ENCODE data around the gene RNF220. TPM values are rescaled to one million over a fixed set of nuclear protein-coding genes. Genes with fewer than 3 reads are reported as not detected.

Gene RNF220
- 84.0 and 86.6 TPM in 2 replicates for total RNA-seq

DNA sequence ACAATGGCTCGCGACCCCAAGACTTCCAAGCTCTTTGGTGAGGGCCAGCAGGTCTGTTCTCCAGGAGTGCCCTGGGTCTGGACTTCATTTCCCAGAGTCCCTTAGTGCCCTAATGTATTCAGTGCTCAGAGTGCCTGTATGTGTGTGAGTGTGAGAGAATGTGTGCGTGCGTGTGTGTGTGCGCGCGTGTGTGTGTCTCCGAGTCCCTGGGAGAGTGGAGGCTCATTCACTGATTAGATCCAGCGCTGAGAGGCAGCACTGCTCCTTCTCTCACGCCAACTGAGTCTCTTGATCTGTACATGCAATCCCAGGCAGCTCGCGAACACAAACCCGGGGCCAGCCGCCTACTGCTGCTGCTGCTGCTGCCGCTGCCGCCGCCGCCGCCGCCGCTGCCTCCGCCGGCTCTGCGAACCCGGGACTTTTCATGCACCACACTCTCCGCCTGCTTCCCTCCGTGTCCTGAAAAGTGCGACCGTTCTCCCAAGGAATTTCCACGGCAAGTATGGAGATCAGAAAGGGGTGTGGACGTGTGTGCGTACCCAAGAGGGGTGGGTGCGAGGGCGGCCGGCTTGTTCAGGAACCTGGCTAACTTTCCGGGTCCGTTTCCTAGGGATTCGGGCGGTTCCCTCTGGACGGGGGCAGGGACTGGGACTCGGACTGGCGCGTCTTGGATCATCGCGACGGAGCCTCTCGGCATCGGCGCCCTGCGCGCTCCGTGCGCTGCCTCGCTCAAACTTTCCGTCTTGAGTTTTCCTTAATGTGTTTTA lies at the start of gene RNF220:
Gene RNF220 (plus strand): TSS at position 225 of the 767 bp plus-strand sequence.
- intact Hi-C loops (cut with micrococcal nuclease) = loop anchor here (2.0 kb wide), 1 partner anchor 16 kb away; no protein-coding TSS in a partner anchor

DNA sequence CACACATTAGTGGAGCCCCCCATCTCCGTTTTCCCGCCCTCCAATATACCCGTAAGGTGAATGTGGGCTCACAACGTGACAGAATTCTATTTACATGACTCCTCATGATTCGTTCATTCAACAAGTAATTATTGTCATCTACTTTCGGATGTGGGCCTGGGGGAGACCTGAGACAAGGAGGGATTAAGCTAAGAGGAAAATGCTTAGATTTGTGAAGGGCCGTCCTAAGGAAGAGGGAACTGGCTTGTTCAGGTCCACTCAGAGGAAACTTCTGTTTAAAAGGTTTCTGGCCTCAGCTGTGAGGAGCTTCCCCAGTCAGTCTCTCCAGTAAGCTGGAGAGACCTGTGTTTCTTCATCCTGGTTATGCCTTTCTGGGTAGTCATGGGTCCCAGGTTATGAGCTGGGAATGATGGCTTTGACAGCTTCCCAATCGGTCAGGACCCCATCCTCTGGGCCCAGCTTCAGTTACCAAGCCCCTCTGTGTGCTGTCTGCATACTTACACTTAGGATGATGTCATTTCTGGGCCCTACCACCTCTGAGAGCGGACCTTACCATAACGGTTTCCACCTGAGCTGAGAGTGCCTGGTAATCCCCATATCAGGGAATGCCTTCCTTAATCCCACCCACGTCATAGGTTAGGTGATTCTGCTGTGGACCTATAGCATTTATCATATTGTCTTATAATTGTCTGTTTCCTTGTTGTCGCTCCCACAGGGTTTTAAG lies 49.3 kb upstream of the RNF220 start:
- intact Hi-C loops (cut with micrococcal nuclease) = loop anchor here (1.0 to 10.0 kb wide), 11 partner anchors 37 to 1709 kb away; partner anchors contain the start of genes ARMH1, ATP6V0B, DMAP1 and MED8

DNA sequence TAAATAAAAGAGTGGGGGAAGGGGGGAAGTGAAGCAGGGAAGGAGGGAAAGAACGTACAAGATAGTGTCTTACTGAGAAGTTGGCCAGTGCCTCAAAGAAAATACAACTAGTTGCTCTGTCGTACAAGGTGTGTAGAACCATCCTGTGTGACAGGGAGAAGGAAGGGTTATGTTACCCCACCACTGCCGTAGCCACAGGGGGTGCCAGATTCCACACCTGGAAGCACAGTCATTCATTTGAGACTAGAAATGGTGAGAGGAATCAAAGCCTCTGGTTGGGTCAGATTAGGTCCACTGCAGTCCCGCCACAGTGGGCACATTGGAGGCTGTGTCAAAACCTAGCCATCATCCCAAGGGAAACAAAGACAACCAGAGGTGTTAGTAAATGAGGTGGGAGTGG lies 47.3 kb upstream of the RNF220 start:
- intact Hi-C loops (cut with micrococcal nuclease) = loop anchor here (5.0 to 10.0 kb wide), 3 partner anchors 973 to 1707 kb away; partner anchors contain the start of genes MED8, NASP and SZT2

DNA sequence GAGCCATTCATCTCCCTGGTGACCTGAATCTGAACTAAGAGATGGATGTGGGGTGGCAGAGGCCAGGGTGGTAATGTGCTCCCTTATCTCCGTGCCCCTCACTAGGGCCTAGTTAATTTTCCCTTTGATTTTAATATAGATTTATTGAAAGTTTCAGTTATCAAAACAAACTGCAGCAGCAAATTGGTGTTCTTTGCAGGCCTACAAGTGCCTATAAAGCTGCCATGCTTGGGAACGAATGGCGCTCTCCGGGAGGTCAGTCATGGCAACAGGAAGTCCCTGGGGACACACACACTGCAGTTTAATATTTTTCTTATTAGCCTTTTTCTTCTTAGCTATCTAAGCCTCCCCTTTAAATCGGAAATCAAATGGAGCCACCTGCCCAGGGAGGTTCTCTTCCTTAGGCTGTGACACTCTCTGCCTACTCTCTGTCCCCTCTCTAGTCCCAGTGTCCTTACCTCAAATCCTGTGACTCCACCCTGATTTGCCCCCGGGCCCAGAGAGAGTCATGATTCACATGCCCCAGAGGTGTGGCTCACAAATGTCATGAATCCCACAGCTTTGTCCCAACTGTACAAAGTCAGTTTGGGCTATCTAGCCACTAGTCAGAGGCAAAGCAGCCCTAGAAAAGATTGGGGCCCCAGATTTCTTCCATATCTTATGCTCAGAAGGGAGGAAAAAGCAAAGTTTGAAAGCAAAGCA lies 45.7 kb upstream of the RNF220 start:
- intact Hi-C loops (cut with micrococcal nuclease) = loop anchor here (5.0 to 10.0 kb wide), 3 partner anchors 975 to 1705 kb away; partner anchors contain the start of genes MED8, NASP and SZT2

DNA sequence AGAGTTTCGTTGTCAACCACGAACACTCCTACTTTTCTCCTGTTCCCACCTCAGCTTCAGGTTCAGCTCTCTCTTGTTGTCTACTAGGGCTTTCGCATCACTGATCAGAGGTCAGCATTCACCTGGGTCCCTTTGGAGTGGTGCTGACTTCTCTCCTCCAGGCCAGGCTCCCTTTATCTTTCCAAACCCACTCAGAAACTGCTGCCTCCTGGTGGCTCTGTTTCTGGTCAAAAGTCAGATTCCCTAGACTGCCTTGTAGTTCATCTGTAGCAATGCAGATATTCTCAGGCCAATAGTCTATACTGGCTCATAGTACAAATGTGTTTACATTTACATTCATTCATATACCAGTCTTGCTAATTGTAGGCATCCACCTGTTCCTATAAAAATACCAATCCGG lies 43.6 kb upstream of the RNF220 start:
- intact Hi-C loops (cut with micrococcal nuclease) = loop anchor here (10.0 kb wide), 1 partner anchor 797 kb away; no protein-coding TSS in a partner anchor

DNA sequence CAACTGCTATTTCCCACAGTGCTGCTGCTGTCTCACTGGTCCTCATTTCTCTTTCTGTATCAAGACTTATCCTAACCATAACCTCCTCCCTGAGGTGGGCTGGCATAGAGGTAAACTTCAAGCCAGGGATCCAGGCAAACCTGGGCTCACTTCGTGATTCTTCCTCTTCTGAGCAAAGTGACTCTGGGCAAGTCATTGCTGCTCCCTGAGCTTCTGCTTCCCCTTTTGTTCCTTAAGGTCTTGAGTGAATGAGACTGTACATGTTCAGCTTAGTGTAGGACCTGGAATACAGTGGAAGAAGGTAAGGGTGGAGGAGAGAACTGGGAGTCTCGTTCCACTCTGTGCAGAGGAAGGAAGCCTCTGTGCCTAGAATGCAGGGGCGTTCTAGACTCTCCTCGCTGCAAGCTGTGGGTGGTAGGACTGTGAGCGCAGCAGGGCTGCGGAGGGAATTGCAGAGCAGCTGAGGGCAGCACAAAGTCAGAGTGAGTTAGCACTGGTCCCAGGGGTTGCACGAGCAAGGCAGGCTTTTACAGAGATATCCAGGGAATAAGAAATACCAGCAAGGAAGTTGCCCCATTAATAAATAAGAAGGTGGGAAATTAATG lies 38.6 kb upstream of the RNF220 start:
- intact Hi-C loops (cut with micrococcal nuclease) = loop anchor here (10.0 kb wide), 1 partner anchor 802 kb away; no protein-coding TSS in a partner anchor

DNA sequence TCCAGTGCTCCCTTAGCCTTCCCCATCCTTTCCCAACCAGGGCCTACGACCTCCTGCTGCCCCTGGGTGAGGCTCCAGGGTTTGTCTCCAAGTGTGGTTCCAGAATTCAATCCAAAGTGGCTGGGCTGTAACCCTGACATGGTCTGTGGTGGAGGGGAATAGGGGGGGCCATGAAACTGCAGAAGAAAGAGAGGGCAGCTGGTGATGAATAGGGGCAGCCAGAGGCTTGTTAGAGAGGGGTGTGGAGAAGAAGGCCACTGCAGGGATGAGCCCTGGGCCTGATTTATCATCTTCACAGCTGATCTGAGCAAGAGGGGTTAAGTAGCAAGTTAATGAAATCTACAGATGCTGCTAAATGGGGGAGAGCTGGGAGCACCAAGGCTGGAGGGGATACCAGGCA lies 37.1 kb upstream of the RNF220 start:
- intact Hi-C loops (cut with micrococcal nuclease) = loop anchor here (10.0 kb wide), 1 partner anchor 803 kb away; no protein-coding TSS in a partner anchor

DNA sequence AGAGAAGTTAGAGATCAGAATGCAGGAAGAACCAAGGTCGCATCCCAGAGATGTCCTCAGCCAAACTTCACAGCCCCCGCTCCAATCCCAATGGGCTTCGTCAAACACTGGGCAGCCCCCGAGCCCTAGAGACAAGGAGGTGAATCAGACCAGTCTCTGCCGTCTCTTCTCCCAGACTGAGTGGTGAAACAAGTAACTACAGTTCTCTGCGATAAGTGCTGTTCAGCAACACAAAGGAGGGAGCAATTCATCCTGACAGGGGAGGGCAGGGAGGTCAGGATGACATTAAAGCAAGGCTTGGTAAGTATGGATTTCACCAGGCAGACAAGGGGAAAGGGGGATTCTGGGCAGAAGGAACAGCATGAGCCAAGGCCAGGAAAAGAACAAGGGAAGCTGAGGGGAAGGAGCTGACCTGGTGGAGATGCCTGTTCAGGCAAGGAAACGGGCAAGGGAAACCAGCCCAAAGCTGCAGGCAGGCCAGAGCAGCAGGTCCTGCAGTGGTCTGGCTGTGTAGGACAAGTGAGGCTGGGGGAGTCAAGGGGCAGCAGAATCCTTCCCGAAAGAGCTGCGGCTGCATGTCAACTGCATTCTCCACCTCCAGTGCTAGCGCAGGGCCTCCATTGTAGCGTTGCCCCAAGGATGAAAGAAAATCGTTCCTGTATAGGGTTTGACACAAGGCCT lies 36.4 kb upstream of the RNF220 start:
- intact Hi-C loops (cut with micrococcal nuclease) = loop anchor here (10.0 kb wide), 1 partner anchor 804 kb away; no protein-coding TSS in a partner anchor

DNA sequence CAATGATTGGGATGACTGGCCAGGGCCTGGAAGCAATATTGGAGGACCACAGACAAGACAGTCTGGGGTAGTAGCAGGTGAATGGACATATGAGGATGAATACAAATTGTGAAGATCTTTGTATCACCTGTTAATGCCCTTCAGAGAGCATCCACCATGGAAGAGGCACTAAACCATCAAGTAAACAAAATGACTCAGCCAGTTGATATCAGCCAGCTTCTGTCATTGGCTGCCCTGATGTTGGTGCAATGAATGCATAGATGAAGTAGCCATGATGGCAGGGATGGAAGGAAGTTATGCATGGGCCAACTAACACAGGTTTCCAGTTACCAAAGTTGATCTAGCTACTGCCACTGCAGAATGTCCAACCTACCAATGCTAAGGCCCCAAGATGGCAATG lies 33.8 kb upstream of the RNF220 start:
- intact Hi-C loops (cut with micrococcal nuclease) = no loop called here

DNA sequence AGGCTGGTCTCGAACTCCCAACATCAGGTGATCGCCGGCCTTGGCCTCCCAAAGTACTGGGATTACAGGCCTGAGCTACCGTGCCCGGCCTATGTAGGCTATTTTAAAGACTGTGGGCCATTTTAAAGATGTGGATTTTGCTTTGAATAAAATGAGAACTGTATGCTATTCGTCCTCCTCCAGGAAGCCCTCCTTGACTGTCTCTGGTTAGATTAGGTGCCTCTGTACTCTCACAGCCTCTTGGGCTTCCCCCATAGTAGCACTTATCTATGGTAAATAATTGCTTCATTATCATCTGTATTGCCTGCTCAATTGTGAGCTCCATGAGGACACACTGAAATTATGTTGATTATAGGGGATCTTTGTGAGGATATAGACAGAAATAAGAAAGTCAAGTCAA lies 29.5 kb upstream of the RNF220 start:
- intact Hi-C loops (cut with micrococcal nuclease) = no loop called here

DNA sequence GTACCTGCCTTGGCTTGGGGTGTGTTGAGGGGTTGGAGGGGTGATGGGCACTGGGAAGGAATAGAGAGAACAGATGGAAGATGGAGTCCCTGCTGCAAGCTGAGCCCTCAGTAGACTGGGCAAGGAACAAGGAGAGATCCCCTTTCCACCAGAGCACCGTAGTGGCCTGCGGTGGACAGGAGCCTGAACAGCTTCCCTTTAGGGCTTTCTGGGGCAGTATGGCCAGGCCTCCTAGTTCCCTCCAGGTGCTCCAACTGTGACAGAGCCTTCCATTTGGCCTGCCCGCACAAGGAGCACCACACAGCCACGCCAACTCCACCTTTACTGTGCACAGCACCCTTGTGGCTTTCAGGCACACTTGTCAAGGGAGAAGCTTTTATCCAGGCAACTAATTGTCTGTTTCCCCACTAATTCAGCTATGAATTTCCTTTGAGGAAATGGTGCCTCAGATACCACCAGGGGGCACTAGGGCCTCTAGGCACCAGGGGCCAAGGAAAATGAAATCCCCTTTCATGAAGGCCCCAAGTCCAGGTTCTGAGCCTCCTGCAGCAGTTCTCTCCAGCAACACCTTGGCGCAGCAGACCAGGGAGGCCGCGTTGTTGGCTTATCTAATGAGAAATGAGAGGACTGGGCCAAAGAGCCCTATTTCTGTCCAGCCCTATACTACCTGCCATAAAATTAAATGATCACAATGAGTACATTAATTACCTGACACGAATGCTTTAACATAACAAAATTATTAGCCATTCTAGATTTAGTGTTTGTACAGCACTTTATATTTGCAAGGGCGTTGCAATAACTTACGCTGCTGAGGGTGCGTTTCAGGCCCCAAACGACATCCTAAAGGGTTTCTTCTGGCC lies 26.9 kb upstream of the RNF220 start:
- intact Hi-C loops (cut with micrococcal nuclease) = loop anchor here (1.0 kb wide), 2 partner anchors 161 to 275 kb away; no protein-coding TSS in a partner anchor

DNA sequence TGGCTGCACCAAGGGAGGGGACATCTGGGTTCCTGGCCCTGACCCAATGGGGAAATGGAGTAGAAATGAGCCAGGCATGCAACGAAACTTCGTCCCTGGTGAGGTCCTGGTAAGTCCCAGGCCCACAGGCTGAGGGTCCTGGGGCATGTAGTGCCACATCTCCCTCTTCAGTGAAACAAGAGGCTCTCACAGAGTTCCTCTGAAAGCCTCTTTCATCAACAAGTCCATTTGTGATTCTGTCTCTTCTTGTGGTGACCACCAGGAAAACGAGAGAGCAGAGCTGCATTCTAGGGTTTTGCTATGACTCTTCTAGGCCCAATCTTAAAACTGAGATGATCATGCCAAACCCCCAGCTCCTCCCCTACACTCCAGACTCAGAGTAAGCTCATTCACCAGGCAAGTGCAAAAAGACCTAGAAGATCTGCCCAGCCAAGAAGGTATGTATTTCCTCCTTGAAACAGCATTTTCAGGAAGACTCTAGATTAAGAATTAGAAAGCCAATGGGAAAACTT lies 24.3 kb upstream of the RNF220 start:
- intact Hi-C loops (cut with micrococcal nuclease) = no loop called here

DNA sequence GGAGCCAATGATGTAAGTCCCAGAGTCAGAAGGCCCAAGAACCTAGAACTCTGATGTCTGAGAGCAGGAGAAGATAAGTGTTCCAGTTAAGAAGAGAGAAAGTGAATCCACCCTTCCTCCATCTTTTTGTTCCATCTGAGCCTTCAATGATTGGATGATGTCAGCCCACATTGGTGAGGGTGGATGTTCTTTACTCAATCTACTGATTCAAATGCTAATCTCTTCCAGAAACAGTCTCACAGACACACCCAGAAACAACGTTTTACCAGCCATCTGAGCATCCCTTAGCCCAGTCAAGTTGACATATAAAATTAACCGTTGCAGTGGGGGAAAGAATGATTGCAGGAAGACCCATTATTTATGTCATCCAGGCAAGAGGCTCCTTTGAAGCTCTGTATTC lies 16.5 kb upstream of the RNF220 start:
- intact Hi-C loops (cut with micrococcal nuclease) = no loop called here

DNA sequence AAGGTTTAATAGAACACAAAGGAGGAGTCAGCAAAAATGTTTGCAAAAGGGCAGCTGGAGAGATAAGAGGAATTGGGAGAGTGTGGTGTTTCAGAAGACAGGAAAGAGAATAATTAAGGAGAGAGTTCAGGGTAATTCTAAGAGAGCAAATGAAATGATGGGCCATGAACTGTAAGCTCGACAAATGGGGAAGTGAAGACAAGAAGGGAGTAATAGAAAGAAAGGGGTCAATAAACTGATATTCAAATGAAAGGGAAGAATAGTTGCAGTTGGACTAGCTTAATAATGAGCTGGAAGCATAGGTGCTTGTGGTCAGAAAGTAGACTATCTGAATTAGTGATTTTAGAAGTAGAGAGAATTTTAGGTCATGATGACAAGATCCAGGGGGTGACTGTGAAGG lies 15.6 kb upstream of the RNF220 start:
- intact Hi-C loops (cut with micrococcal nuclease) = no loop called here

DNA sequence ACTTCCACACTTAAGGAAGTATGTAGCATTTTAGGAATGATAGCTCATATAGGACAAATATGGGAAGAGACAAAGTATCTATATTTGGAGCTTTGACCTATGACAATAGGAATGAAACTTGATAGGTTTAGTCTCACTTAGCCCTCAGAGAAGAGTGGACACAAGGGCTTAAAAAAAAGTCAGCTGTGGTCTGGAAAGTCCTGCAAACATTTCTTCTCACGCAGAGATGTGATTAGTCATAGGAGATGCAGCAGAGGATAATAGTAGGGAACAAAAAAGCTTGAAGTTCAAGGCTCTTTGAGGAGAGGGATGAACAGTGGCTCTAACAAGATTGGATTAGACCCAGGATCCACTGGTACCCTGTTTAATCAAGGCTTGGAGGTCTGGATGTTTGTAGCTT lies 14.8 kb upstream of the RNF220 start:
- intact Hi-C loops (cut with micrococcal nuclease) = no loop called here

DNA sequence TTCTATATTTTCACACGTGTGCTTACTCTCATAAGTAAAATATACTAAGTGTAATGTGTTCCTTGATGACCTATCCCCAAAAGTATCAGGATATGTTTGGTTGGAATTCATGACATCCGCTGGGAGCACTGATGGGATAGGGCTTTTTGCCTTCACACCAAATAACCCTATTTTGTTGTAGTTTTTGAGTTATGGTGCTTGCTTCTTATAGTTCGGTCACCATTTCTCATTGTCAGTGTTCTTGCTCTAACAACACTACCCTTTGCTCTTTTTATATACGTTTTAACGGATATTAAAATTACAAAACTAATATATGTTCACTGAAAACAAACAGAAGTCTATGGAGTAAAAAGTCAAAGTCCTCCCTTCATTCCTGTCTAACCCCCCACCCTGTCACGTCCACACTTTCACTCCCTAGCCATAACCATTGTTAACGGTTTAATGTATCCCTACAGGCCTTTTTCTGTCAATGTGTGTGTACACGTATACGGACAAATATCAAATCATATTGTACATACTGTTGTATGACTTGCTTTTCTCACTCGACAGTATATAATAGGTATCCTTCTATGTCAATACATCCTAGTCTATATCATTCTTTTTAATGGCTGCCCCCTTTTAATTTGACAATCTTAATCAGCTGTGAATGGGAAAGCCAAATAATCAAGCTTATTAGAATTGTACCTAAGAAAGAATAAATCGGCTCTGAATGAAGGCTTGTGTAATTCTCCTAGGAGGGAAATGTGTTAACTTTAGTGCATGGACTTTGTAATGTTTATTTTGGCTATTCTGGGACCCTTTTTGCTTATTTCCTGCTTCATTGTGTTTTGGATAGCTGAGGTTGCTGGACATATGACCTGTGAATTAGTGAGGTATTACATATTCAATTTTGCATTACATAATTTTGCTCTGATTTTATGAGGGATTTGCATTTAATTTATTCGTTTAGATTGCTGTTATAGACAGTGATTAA lies 3.5 kb upstream of the RNF220 start:
- intact Hi-C loops (cut with micrococcal nuclease) = no loop called here

DNA sequence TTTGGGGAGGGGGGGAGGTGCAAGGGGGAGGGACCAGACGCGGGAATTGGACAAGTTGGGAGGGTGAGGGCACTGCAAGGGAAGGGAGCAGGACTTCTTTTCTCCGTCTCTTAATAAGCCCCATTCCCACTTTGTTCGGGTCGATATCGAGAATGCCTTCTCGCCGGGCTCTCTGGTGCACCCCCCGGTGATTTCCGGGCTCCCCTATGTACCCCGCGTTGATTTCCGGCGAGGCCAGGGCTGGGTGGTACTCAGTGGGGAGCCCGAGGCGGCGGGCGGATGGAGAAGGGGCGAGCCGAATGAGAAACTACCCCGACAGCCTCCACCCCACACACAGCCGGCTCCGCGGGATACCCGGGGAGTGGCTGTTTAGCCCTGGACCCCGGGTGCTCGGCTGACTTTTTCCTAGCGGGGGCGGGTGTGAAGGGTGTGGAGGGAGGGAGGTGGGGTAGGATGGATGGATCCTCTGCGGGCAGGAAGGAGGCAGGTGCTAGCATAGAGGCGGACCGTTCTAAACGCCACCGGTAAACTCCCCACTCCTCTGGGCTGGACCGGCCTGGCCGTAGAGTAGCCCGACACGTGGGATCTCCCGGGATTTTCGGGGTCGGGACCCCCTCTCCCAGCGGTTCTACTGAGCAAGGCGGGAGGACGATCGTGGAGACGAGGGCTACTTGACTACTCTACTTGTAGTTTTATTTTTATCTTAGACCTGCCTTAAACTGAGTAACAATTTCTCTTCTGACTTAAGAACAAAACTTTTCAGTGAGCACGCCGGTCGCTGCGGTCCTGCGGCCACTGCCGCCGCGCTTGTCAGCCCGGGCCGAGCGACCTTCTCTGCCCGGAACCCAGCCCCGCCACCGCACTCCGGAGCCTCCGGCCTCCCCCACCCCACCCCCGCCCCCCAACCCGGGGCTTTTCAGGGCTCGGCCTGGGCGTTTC lies 1.0 kb downstream of the RNF220 start:
- intact Hi-C loops (cut with micrococcal nuclease) = loop anchor here (2.0 kb wide), 1 partner anchor 15 kb away; no protein-coding TSS in a partner anchor

Measured in T-helper 1 cell treated with Interleukin-12 subunit alpha and Interleukin-12 subunit beta and Interleukin-4 antibody, amounts not matched to agents 30 ng/mL and 1 ng/mL, for 36 hours (primary cell).